Neural cell (in vitro differentiated cells): ENCODE results near the gene TUBB2A.

Experiments
- EP300 ChIP-seq: fragments of 450-650 bp; conservative IDR thresholded peaks from 2 replicates; pipeline ENCODE4 v1.6.1; 2014; ENCODE audit warnings: antibody characterized with exemption, mild to moderate bottlenecking, moderate library complexity; ENCODE audit not compliant: poor library complexity, severe bottlenecking
- EZH2 ChIP-seq: fragments of 200-600, 300-800 bp; shearing (Covaris generic), sonication (generic); IDR thresholded peaks from 2 replicates; pipeline ENCODE4 v1.6.1; 2014; ENCODE audit warnings: antibody characterized with exemption, low read length, borderline replicate concordance, mild to moderate bottlenecking; ENCODE audit not compliant: insufficient read depth, poor library complexity, severe bottlenecking
- POLR2AphosphoS5 ChIP-seq: IDR thresholded peaks from 2 replicates; pipeline ENCODE4 v1.6.1; 2012
- RAD21 ChIP-seq: fragments of 450-650 bp; conservative IDR thresholded peaks from 2 replicates; pipeline ENCODE4 v1.6.1; 2014; ENCODE audit warnings: antibody characterized with exemption, mild to moderate bottlenecking, moderate library complexity
- SMC3 ChIP-seq: fragments of 450-650 bp; conservative IDR thresholded peaks from 2 replicates; pipeline ENCODE4 v1.6.1; 2014; ENCODE audit warnings: antibody characterized with exemption, mild to moderate bottlenecking, moderate library complexity; ENCODE audit not compliant: poor library complexity
- TF ChIP-seq, protein P1 (sequence below): fragments of 450-650 bp; IDR thresholded peaks from 2 replicates; pipeline ENCODE4 v1.5.1; 2014; ENCODE audit warnings: antibody characterized with exemption, mild to moderate bottlenecking, moderate library complexity; ENCODE audit not compliant: poor library complexity, severe bottlenecking
- TF ChIP-seq, protein P2 (sequence below): IDR thresholded peaks from 2 replicates; pipeline ENCODE4 v1.6.1; 2012; ENCODE audit warnings: borderline replicate concordance

DNA sequence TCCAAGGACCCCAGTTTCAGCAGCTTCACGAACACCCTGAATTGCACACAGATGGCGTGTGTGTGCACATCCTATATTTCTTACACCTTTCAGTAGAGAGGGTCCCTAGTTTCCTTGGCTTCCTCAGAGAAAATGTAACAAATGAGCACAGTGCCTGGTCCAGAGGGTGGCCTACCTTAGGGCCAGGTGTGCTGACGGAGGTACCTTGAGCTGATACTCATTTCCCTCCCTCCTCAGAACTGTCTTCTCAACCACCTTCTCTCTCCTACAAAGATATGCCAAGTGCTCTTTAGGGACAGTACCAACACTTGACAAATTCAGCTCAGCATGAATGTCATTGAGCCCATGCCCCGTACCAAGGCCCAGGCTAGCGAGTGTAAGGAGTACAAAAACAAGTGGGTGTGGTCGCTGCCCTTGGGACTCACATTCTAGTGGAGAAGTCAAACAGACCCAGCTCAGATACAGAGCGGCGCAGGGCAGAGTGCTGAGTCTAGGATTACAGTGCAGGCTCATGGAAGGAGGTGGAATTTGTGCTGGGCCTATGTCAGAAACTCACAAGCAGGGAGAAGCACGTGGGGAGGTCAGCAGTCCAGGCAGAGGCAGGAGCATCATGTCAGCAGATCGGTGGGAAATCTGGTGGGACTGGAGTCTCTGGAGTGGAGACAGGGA is 48.5 kb downstream of the TUBB2A start:
- TF ChIP-seq, protein P1, sequence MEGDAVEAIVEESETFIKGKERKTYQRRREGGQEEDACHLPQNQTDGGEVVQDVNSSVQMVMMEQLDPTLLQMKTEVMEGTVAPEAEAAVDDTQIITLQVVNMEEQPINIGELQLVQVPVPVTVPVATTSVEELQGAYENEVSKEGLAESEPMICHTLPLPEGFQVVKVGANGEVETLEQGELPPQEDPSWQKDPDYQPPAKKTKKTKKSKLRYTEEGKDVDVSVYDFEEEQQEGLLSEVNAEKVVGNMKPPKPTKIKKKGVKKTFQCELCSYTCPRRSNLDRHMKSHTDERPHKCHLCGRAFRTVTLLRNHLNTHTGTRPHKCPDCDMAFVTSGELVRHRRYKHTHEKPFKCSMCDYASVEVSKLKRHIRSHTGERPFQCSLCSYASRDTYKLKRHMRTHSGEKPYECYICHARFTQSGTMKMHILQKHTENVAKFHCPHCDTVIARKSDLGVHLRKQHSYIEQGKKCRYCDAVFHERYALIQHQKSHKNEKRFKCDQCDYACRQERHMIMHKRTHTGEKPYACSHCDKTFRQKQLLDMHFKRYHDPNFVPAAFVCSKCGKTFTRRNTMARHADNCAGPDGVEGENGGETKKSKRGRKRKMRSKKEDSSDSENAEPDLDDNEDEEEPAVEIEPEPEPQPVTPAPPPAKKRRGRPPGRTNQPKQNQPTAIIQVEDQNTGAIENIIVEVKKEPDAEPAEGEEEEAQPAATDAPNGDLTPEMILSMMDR = no peak
- TF ChIP-seq EP300 = no peak
- TF ChIP-seq, protein P2, sequence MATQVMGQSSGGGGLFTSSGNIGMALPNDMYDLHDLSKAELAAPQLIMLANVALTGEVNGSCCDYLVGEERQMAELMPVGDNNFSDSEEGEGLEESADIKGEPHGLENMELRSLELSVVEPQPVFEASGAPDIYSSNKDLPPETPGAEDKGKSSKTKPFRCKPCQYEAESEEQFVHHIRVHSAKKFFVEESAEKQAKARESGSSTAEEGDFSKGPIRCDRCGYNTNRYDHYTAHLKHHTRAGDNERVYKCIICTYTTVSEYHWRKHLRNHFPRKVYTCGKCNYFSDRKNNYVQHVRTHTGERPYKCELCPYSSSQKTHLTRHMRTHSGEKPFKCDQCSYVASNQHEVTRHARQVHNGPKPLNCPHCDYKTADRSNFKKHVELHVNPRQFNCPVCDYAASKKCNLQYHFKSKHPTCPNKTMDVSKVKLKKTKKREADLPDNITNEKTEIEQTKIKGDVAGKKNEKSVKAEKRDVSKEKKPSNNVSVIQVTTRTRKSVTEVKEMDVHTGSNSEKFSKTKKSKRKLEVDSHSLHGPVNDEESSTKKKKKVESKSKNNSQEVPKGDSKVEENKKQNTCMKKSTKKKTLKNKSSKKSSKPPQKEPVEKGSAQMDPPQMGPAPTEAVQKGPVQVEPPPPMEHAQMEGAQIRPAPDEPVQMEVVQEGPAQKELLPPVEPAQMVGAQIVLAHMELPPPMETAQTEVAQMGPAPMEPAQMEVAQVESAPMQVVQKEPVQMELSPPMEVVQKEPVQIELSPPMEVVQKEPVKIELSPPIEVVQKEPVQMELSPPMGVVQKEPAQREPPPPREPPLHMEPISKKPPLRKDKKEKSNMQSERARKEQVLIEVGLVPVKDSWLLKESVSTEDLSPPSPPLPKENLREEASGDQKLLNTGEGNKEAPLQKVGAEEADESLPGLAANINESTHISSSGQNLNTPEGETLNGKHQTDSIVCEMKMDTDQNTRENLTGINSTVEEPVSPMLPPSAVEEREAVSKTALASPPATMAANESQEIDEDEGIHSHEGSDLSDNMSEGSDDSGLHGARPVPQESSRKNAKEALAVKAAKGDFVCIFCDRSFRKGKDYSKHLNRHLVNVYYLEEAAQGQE = no peak
- no peak for TF ChIP-seq POLR2AphosphoS5
- no peak for TF ChIP-seq EZH2
- no peak for TF ChIP-seq RAD21
- TF ChIP-seq SMC3 = no peak
